Subcutaneous abdominal adipose tissue (tissue), 5 donors: Measurements from ENCODE around the gene ITIH5.

Source experiments
- H3K27ac ChIP-seq: one replicate; pipeline ENCODE4 v1.7.0; 2013; ENCODE audit warnings: low read depth, mild to moderate bottlenecking, inconsistent platforms, low read length, moderate library complexity
- H3K27me3 ChIP-seq, 5 donors: one replicate each; pipeline ENCODE4 v1.7.0; 2013; ENCODE audit warnings: low read length in 5 of 5, inconsistent platforms in 1 of 5; ENCODE audit not compliant: control insufficient read depth in 5 of 5, insufficient read depth in 4 of 5
- H3K36me3 ChIP-seq, 5 donors: one replicate each; pipeline ENCODE4 v1.7.0; 2013; ENCODE audit warnings: low read length in 5 of 5; ENCODE audit not compliant: control insufficient read depth in 5 of 5, insufficient read depth in 5 of 5
- H3K4me1 ChIP-seq, 5 donors: one replicate each; pipeline ENCODE4 v1.7.0; 2013; ENCODE audit warnings: low read length in 5 of 5, mild to moderate bottlenecking in 3 of 5, moderate library complexity in 1 of 5; ENCODE audit not compliant: control insufficient read depth in 5 of 5, insufficient read depth in 5 of 5
- H3K4me3 ChIP-seq, 5 donors: one replicate each; pipeline ENCODE4 v1.7.0; 2013; ENCODE audit warnings: low read length in 5 of 5, low read depth in 1 of 5
- H3K9ac ChIP-seq, 5 donors: one replicate each; pipeline ENCODE4 v1.7.0; 2013; ENCODE audit warnings: low read length in 5 of 5, mild to moderate bottlenecking in 4 of 5, moderate library complexity in 3 of 5
- H3K9me3 ChIP-seq, 5 donors: one replicate each; pipeline ENCODE4 v1.7.0; 2013; ENCODE audit warnings: low read length in 5 of 5; ENCODE audit not compliant: control insufficient read depth in 5 of 5
- donor health status: healthy.
- donor health status: healthy.
- donor health status: healthy.
- donor health status: healthy.
- donor health status: healthy.

Gene ITIH5

DNA sequence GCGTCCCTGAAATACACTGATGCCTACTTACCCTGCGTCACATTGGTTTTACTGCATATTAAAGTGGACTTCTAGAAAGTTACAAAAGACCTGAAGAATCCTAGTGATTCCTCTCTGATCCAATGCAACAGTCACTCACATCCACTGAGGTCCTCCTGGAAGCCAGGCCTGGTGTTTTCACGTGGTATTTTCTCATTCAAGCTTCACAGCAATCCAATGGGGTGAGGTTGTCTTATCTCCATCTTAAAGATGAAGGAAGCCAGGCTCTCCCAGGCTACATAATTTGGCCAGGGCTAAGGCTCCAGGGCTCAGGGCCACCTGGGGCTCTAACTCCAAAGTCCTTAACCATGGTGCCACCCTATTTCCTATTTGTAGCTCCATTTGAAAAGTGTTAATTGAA lies 129.6 kb downstream of the ITIH5 start:
- H3K27me3 ChIP-seq, result no peaks in the 10 kb centered on the region
- H3K4me1 ChIP-seq, result peaks cover 0 to 26% (median 14%) of the 10 kb centered on the region in 5 donors
- peaks cover 0 to 9% (median 6%) of the 10 kb centered on the region in 5 donors for H3K9me3 ChIP-seq
- H3K27ac ChIP-seq, result no peak overlapping the region
- H3K9ac ChIP-seq, result no peak overlapping the region
- H3K36me3 ChIP-seq, result no peaks in the 10 kb centered on the region
- no peak overlapping the region for H3K4me3 ChIP-seq

DNA sequence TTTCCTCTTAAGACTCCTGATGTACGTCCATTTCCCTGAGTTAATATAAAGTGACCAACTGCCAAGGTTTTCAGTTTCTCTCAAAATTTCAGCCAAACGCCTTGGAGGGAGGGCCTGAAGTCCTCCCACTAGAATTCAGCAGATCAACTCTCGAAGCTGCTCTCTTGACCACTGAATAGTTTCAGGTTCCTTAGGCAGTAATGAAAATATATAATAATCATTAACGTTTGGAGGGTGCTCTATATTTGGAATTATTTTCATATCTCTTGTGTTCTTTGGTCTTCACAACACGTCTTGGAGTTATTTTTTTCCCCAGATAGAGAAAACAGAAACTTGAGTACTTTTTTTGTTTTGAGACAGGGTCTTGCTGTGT lies 132.3 kb downstream of the ITIH5 start:
- Histone ChIP-seq H3K27me3 (no peaks in the 10 kb centered on the region), H3K27ac (no peak overlapping the region), H3K36me3 (no peaks in the 10 kb centered on the region)

DNA sequence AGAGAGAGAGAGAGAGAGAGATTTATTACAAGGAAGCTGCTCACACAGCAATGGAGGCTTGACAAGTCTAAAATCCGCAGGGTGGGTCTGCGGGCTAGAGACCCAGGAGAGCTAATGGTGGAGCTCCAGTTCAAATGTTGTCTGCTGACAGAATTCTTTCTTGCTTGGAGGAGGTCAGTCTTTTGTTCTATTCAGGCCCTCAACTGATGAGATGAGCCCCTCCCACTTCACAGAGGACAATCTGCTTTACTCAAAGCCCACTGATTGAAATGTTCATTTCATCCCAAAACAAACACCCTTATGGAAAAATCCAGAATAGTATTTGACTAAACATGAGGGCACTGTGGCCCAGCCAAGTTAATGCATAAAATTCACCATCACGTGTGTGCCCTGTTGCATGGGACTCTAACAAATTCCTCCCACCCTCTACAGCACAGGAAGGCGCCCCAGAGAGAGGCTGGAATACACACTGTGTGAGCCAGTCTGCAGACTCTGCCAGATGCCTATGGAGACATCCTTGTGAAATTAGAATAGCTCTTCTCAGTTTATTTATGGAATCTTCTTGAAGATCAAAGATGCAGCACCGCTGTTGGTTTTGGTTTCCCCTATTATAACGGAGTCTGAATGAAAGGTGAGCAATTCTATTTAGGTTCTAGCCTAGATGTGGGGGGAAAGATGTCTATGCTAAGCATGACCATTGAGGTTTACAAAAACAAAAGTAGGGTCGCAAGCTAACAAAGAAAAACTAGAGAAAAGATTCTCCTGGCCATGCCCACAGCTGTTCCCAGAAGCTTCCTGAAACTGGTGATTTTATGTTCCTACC lies 132.9 kb downstream of the ITIH5 start:
- no peaks in the 10 kb centered on the region for H3K36me3 ChIP-seq
- no peaks in the 10 kb centered on the region for H3K4me1 ChIP-seq
- no peak overlapping the region for H3K9ac ChIP-seq
- no peak overlapping the region for H3K27ac ChIP-seq
- peaks cover 0 to 8% (median 6%) of the 10 kb centered on the region in 5 donors for H3K9me3 ChIP-seq
- H3K4me3 ChIP-seq, result no peak overlapping the region
- no peaks in the 10 kb centered on the region for H3K27me3 ChIP-seq

More for the DNA sequence above, 132.3 kb downstream of the ITIH5 start:
- peaks cover 0 to 9% (median 6%) of the 10 kb centered on the region in 5 donors for H3K9me3 ChIP-seq
- H3K4me1 ChIP-seq, result peaks cover 0 to 6% (median 0%) of the 10 kb centered on the region in 5 donors
- no peak overlapping the region for H3K9ac ChIP-seq
- H3K4me3 ChIP-seq, result no peak overlapping the region

DNA sequence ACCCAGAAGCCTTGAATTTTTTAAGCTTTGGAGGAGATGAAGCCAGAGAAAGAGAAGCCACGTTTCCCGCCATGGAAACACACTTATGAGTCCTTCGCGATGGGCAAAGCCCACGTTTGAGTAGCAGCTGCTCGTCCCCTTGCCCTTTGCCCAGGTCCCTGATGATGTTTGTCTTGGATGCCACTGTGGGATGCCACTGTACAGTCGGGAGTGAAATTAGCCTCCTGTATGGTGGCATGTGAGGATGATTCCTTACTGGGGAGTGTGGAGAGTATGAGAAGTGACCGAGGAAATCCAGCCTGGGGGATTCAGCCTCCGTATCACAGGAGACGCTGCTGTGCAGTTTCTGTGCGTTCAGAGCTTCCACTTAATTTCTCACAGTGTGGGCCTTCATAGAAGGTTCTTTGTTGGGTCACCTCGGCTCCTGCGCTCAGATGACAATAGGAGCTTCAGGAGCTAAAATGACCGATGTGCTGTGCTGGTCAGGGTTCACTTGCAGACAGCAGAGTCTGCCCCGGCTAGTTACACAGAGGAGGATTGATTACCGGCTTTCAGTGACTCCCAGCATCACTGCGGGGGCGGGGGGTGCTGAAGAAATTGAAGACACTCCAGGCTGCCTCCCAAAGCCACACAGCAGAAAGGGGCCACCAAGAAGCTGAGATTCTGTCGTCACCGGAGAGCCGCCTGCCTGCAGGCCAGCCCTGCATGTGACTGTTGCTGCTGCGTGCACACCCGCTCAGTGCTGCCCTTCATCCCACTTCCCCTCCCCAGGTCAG lies 133.9 kb downstream of the ITIH5 start:
- H3K4me3 ChIP-seq, result no peak overlapping the region
- no peaks in the 10 kb centered on the region for H3K27me3 ChIP-seq
- no peak overlapping the region for H3K27ac ChIP-seq
- H3K4me1 ChIP-seq, result no peaks in the 10 kb centered on the region
- H3K9me3 ChIP-seq, result no peaks in the 10 kb centered on the region
- H3K36me3 ChIP-seq, result no peaks in the 10 kb centered on the region
- no peak overlapping the region for H3K9ac ChIP-seq

DNA sequence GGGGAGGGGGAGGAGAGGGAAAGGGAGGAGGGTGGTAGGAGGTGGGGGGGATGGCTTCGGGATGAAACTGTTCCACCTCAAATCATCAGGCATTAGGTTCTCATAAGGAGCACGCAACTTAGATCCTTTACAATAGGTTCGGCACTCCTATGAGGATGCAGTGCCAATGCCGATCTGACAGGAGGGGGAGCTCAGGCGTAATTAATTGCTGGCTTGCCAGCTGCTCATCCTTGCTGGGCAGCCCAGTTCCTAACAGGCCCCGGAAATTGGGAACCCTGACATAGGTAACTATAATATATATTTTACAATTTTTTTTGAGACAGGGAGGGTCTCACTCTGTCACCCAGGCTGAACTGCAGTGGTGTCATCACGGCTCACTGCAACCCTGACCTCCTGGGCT lies 137.1 kb downstream of the ITIH5 start:
- H3K9ac ChIP-seq, result no peak overlapping the region
- peaks cover 0 to 4% (median 0%) of the 10 kb centered on the region in 5 donors for H3K4me1 ChIP-seq
- no peak overlapping the region for H3K4me3 ChIP-seq
- H3K27ac ChIP-seq, result no peak overlapping the region
- no peaks in the 10 kb centered on the region for H3K36me3 ChIP-seq
- H3K27me3 ChIP-seq, result peaks cover 0 to 3% (median 0%) of the 10 kb centered on the region in 5 donors
- no peaks in the 10 kb centered on the region for H3K9me3 ChIP-seq

DNA sequence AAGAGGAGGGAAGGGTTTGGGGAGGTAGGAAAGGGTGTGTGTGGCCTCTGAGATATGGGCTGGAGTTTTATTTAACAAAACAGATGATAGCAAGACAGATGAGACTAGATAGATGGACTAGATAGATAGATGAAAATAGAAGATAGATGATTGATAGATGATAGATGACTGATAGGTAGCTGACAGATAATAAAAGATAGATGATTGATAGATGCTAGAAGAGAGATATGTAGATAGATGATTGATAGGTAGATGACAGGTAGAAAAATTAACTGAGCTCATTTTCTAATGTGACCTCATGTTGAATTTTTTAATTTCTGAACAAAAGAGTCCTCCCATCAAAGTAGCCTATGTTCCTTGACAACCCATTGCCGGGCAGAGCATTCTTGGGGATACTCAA lies 139.3 kb downstream of the ITIH5 start:
- Histone ChIP-seq H3K36me3 (no peaks in the 10 kb centered on the region), H3K4me1 (peaks cover 0 to 4% (median 0%) of the 10 kb centered on the region in 5 donors), H3K27ac (no peak overlapping the region), H3K4me3 (no peak overlapping the region), H3K9me3 (no peaks in the 10 kb centered on the region), H3K27me3 (peaks cover 0 to 8% (median 2%) of the 10 kb centered on the region in 5 donors), H3K9ac (no peak overlapping the region)

DNA sequence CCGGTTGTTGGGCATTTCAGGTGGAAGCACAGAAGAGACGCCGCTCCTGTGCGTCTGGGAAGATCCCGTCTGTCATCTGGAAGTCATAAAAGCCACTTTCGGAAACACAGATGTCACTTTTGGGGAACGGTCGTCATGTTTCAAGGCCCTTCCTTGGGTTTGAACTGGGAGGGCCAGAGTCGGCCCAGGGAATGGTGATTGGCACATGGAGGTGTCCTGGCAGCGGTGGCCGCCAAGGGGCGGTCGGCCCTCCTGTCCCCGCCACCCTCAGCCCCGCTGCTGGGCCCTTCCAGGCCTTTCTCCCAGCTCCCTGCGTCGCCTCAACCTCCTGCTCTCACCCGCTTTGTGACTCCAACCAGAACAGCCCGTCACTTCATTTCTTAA lies 140.8 kb downstream of the ITIH5 start:
- Histone ChIP-seq H3K9me3 (no peaks in the 10 kb centered on the region), H3K36me3 (no peaks in the 10 kb centered on the region), H3K27ac (no peak overlapping the region), H3K27me3 (peaks cover 0 to 9% (median 3%) of the 10 kb centered on the region in 5 donors), H3K9ac (no peak overlapping the region), H3K4me3 (peak overlapping the region in 1 of 5 donors; percentile 17), H3K4me1 (peaks cover 0 to 4% (median 0%) of the 10 kb centered on the region in 5 donors)

DNA sequence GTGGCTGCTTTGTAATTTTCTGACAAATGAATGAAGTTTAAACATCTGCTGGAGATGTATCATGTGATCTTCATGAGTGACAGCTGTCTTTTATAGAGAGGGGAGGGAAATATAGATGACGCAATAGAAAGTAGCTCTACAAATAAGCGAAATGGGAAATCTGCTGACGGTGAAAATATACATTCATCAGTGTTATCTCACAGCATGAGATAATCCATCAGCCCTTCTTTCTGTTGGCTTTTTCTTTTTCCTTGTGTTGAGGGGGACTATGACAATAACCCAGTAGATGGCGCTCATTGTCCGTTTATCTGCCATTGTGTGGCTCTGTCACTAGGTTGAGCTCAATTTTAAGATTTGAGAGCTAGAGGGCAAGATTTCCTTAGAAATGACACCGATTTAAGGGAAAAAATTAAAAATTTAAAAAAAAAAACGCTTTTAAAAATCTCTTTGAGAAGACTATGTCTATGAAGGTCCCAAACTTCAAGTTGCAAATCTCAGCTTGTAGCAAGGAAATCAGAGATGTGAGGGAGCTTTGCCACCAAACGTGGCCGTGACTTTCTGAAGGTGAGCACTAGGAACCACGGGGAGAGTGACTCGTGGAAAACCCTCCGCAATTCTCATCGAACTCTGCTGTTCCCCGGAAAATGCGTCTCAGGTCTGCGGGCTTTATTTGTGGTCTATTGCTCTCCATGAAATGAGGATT lies 141.3 kb downstream of the ITIH5 start:
- H3K36me3 ChIP-seq, result no peaks in the 10 kb centered on the region
- peaks cover 0 to 4% (median 0%) of the 10 kb centered on the region in 5 donors for H3K4me1 ChIP-seq
- peak overlapping the region in 1 of 5 donors; percentile 17 for H3K4me3 ChIP-seq
- no peak overlapping the region for H3K27ac ChIP-seq
- H3K9ac ChIP-seq, result no peak overlapping the region
- H3K27me3 ChIP-seq, result peaks cover 0 to 9% (median 3%) of the 10 kb centered on the region in 5 donors
- no peaks in the 10 kb centered on the region for H3K9me3 ChIP-seq

DNA sequence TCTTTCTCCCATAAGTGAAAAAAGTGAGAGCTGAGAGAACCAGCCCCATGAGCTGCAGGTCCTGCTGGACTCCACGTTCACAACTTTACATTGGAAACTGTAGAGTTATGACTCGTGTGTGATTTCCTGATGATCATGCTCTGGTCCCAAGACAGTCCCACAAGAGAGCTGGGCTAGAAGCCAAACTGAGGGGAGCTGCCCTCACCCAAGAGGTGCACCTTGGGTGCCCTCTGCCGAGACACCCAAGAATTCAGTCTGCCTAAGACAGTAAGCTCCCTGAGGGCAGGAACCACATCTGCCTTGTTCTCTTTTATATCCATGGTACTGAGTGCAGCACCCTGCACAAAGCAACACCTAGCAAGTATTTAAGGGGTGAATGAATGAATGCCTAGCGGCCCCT lies 143.1 kb downstream of the ITIH5 start:
- Histone ChIP-seq H3K9me3 (no peaks in the 10 kb centered on the region), H3K4me3 (no peak overlapping the region), H3K36me3 (no peaks in the 10 kb centered on the region), H3K27me3 (peaks cover 0 to 9% (median 3%) of the 10 kb centered on the region in 5 donors), H3K27ac (no peak overlapping the region), H3K9ac (no peak overlapping the region), H3K4me1 (peaks cover 0 to 4% (median 0%) of the 10 kb centered on the region in 5 donors)
